H9 (cell line): Measurements from ENCODE around the gene CD80. TPM values are rescaled to one million over a fixed set of nuclear protein-coding genes. Genes with fewer than 3 reads are reported as not detected.

ENCODE experiments used
- DNase-seq: peaks from one replicate; pipeline ENCODE4 v3.0.0-alpha.2; 2017
- H2AFZ ChIP-seq: one replicate; pipeline ENCODE4 v1.6.1; 2013; ENCODE audit warnings: mild to moderate bottlenecking, low read length, control low read depth, moderate library complexity
- H2AK5ac ChIP-seq: 2 replicates; pipeline ENCODE4 v1.6.1; 2013; ENCODE audit warnings: low read length, control low read depth, mixed read lengths; ENCODE audit not compliant: insufficient read length
- H2BK120ac ChIP-seq: one replicate; pipeline ENCODE4 v1.6.1; 2013; ENCODE audit warnings: low read depth, mild to moderate bottlenecking, low read length, control low read depth, inconsistent platforms; ENCODE audit not compliant: poor library complexity, severe bottlenecking
- H2BK12ac ChIP-seq: 2 replicates; pipeline ENCODE4 v1.6.1; 2013; ENCODE audit warnings: low read length, control low read depth, mixed read lengths, low read depth; ENCODE audit not compliant: insufficient read length
- H2BK15ac ChIP-seq: 2 replicates; pipeline ENCODE4 v1.6.1; 2013; ENCODE audit warnings: low read depth, low read length, control low read depth
- H2BK20ac ChIP-seq: one replicate; pipeline ENCODE4 v1.6.1; 2013; ENCODE audit warnings: low read depth, mild to moderate bottlenecking, low read length, control low read depth, inconsistent platforms; ENCODE audit not compliant: poor library complexity, severe bottlenecking
- H2BK5ac ChIP-seq: 2 replicates; pipeline ENCODE4 v1.6.1; 2013; ENCODE audit warnings: low read length, control low read depth, mixed read lengths; ENCODE audit not compliant: insufficient read length
- H3K14ac ChIP-seq: 2 replicates; pipeline ENCODE4 v1.6.1; 2013; ENCODE audit warnings: low read length, control low read depth; ENCODE audit not compliant: insufficient read depth
- H3K18ac ChIP-seq: 2 replicates; pipeline ENCODE4 v1.6.1; 2013; ENCODE audit warnings: low read depth, mild to moderate bottlenecking, mixed read lengths, low read length, control low read depth; ENCODE audit not compliant: insufficient read length
- H3K23ac ChIP-seq: 2 replicates; pipeline ENCODE4 v1.6.1; 2013; ENCODE audit warnings: low read length, control low read depth, mixed read lengths, low read depth; ENCODE audit not compliant: insufficient read length
- H3K23me2 ChIP-seq: 2 replicates; pipeline ENCODE4 v1.6.1; 2013; ENCODE audit warnings: low read depth, mild to moderate bottlenecking, mixed read lengths, low read length, control low read depth; ENCODE audit not compliant: insufficient read length, poor library complexity, severe bottlenecking
- H3K27ac ChIP-seq: 2 replicates; pipeline ENCODE4 v1.5.1; 2013; ENCODE audit warnings: low read length, control low read depth, mixed read lengths, low read depth; ENCODE audit not compliant: insufficient read length
- H3K27me3 ChIP-seq: 2 replicates; pipeline ENCODE4 v1.6.1; 2013; ENCODE audit warnings: low read length, control low read depth, inconsistent platforms; ENCODE audit not compliant: insufficient read depth
- H3K4ac ChIP-seq: 2 replicates; pipeline ENCODE4 v1.6.1; 2013; ENCODE audit warnings: low read depth, mild to moderate bottlenecking, control low read depth, inconsistent platforms, low read length, moderate library complexity
- H3K4me1 ChIP-seq: 2 replicates; pipeline ENCODE4 v1.6.1; 2013; ENCODE audit warnings: low read length, control low read depth, inconsistent platforms; ENCODE audit not compliant: insufficient read depth
- H3K4me2 ChIP-seq: 2 replicates; pipeline ENCODE4 v1.6.1; 2013; ENCODE audit warnings: low read length, control low read depth, mixed read lengths; ENCODE audit not compliant: insufficient read length, insufficient read depth
- H3K56ac ChIP-seq: 2 replicates; pipeline ENCODE4 v1.6.1; 2013; ENCODE audit warnings: low read depth, mild to moderate bottlenecking, mixed read lengths, low read length, control low read depth; ENCODE audit not compliant: insufficient read length
- H3K79me1 ChIP-seq: 2 replicates; pipeline ENCODE4 v1.6.1; 2013; ENCODE audit warnings: low read depth, mild to moderate bottlenecking, moderate library complexity, low read length, control low read depth, inconsistent platforms; ENCODE audit not compliant: insufficient read depth, poor library complexity, severe bottlenecking
- H3K79me2 ChIP-seq: 2 replicates; pipeline ENCODE4 v1.6.1; 2013; ENCODE audit warnings: low read length, control low read depth, inconsistent platforms; ENCODE audit not compliant: insufficient read depth
- H3K9ac ChIP-seq: 2 replicates; pipeline ENCODE4 v1.6.1; 2013; ENCODE audit warnings: low read length, control low read depth, mixed read lengths; ENCODE audit not compliant: insufficient read length; ENCODE audit errors: extremely low read depth
- H3K9me3 ChIP-seq: one replicate; pipeline ENCODE4 v1.6.1; 2013; ENCODE audit warnings: low read depth, low read length, inconsistent platforms; ENCODE audit not compliant: control insufficient read depth
- H3T11ph ChIP-seq: one replicate; pipeline ENCODE4 v1.6.1; 2013; ENCODE audit warnings: mild to moderate bottlenecking, low read length, control low read depth, inconsistent platforms
- H4K20me1 ChIP-seq: one replicate; pipeline ENCODE4 v1.6.1; 2013; ENCODE audit not compliant: control insufficient read depth, insufficient read length, insufficient read depth
- H4K5ac ChIP-seq: 2 replicates; pipeline ENCODE4 v1.6.1; 2013; ENCODE audit warnings: low read depth, mild to moderate bottlenecking, mixed read lengths, low read length, control low read depth; ENCODE audit not compliant: insufficient read length
- H4K8ac ChIP-seq: replicated peaks from 2 replicates; pipeline ENCODE4 v1.6.1; 2013; ENCODE audit warnings: low read length, control low read depth, mixed read lengths, low read depth; ENCODE audit not compliant: insufficient read length
- H4K91ac ChIP-seq: 2 replicates; pipeline ENCODE4 v1.6.1; 2013; ENCODE audit warnings: low read depth, mild to moderate bottlenecking, moderate library complexity, mixed read lengths, low read length, control low read depth; ENCODE audit not compliant: insufficient read length
- H3K27ac Mint-ChIP-seq, 3 experiments: 2 replicates in 2 of 3; 3 replicates in 1 of 3; pipeline ENCODE4 v1.8.0; 2020 to 2021; ENCODE audit warnings: mixed read lengths in 3 of 3, mild to moderate bottlenecking in 1 of 3, moderate library complexity in 1 of 3
- H3K27me3 Mint-ChIP-seq: 2 replicates; pipeline ENCODE4 v1.8.0; 2021; ENCODE audit warnings: low read depth, mild to moderate bottlenecking, moderate library complexity, mixed read lengths
- H3K36me3 Mint-ChIP-seq, 3 experiments: 2 replicates in 2 of 3; 3 replicates in 1 of 3; pipeline ENCODE4 v1.8.0; 2020 to 2021; ENCODE audit warnings: low read depth in 3 of 3, mixed read lengths in 3 of 3; ENCODE audit not compliant: insufficient read depth in 1 of 3
- H3K4me1 Mint-ChIP-seq, 2 experiments: 2 replicates each; pipeline ENCODE4 v1.8.0; 2020; ENCODE audit warnings: mixed read lengths in 2 of 2
- H3K4me3 Mint-ChIP-seq, 2 experiments: 2 replicates in 1 of 2; 3 replicates in 1 of 2; pipeline ENCODE4 v1.8.0; 2020 to 2021; ENCODE audit warnings: mild to moderate bottlenecking in 2 of 2, mixed read lengths in 2 of 2, moderate library complexity in 1 of 2
- H3K9me3 Mint-ChIP-seq, 2 experiments: 2 replicates in 1 of 2; 3 replicates in 1 of 2; pipeline ENCODE4 v1.8.0; 2020; ENCODE audit warnings: mild to moderate bottlenecking in 2 of 2, mixed read lengths in 2 of 2, moderate library complexity in 1 of 2
- WGBS: extraction: QIAGEN DNeasy Blood & Tissue Kit; methylation state at CpG from one replicate; pipeline ENCODE4 v1.1.7; 2013; ENCODE audit warnings: missing lambda C conversion rate, low lambda C conversion rate, mixed read lengths; ENCODE audit not compliant: insufficient read length; ENCODE audit errors: extremely low coverage; 5-methylcytosine and 5-hydroxymethylcytosine counted together
- total RNA-seq: library from RNA; stranded (reverse); gene quantifications from 2 replicates; pipeline ENCODE4 v1.2.1, GENCODE V29; 2021
- TF ChIP-seq, protein P1 (sequence below): fragments of 200-600 bp; sonication (generic); conservative IDR thresholded peaks from 3 replicates; pipeline ENCODE4 v1.8.0; 2021; ENCODE audit warnings: antibody characterized with exemption, mild to moderate bottlenecking

CD80 gene
- total RNA-seq, 1 experiment from 2014 or later = not detected

DNA sequence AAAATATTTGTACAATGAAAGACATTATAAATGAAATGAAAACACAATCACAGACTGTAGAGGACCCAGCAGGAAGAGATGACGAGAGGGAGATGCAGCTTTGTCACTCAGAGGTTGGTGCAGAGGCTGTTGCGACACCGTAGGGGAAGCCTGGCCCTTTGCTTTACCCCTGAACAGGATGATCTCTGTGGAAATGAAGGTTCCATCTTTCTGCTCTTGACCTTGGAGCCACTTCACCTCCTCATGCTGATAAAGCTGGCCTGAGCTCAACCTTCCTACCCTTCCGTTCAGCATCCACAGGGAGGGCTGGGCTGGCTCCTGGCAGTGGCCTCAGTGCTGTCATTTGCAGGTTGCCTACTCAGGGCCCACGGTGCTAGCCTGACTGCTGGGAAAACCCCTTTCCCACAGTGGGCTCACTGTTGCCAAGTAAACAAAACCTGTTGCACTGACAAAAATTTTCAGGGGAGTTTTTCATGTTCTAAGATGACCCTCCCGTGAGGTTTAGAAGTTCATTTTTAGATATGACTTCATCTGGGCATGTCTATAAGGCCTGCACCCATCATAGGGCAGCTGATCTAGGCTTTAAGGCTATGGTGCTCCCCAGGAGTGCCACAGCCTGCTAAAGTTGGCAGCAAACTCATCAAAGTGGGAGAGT is 3.0 kb upstream of the CD80 start:
- Histone ChIP-seq H3K9ac (no peak overlapping the region), H3K9me3 (no peaks in the 10 kb centered on the region), H3K27me3 (no peaks in the 10 kb centered on the region), H4K91ac (no peak overlapping the region), H3K23me2 (no peaks in the 10 kb centered on the region), H2AK5ac (no peak overlapping the region), H2BK20ac (no peak overlapping the region), H3K18ac (no peak overlapping the region), H2BK5ac (no peak overlapping the region), H3K23ac (no peak overlapping the region), H2BK120ac (no peak overlapping the region), H3K79me2 (no peaks in the 10 kb centered on the region), H3K4me2 (no peak overlapping the region), H4K20me1 (no peaks in the 10 kb centered on the region), H3K4me1 (no peaks in the 10 kb centered on the region), H4K5ac (no peak overlapping the region), H3K79me1 (no peaks in the 10 kb centered on the region), H3T11ph (no peak overlapping the region), H2AFZ (no peak overlapping the region), H2BK12ac (no peak overlapping the region), H3K27ac (no peak overlapping the region), H3K14ac (no peak overlapping the region), H3K56ac (no peak overlapping the region), H4K8ac (no peak overlapping the region), H2BK15ac (no peak overlapping the region), H3K4ac (no peak overlapping the region)
- Mint-ChIP-seq H3K4me1 (peaks cover 4 to 5% of the 10 kb centered on the region in 2 experiments; a peak in 3 of 4 replicates), H3K9me3 (no peaks in the 10 kb centered on the region; a peak in 1 of 5 replicates), H3K27me3 (peaks cover 8% of the 10 kb centered on the region), H3K4me3 (no peak overlapping the region), H3K27ac (no peak overlapping the region; a peak in 1 of 7 replicates), H3K36me3 (no peaks in the 10 kb centered on the region)
- DNase-seq = no peak
- no CpG with 5 or more reads among the region's 6 CpGs for WGBS
- TF ChIP-seq, protein P1, sequence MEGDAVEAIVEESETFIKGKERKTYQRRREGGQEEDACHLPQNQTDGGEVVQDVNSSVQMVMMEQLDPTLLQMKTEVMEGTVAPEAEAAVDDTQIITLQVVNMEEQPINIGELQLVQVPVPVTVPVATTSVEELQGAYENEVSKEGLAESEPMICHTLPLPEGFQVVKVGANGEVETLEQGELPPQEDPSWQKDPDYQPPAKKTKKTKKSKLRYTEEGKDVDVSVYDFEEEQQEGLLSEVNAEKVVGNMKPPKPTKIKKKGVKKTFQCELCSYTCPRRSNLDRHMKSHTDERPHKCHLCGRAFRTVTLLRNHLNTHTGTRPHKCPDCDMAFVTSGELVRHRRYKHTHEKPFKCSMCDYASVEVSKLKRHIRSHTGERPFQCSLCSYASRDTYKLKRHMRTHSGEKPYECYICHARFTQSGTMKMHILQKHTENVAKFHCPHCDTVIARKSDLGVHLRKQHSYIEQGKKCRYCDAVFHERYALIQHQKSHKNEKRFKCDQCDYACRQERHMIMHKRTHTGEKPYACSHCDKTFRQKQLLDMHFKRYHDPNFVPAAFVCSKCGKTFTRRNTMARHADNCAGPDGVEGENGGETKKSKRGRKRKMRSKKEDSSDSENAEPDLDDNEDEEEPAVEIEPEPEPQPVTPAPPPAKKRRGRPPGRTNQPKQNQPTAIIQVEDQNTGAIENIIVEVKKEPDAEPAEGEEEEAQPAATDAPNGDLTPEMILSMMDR = no peak
